Effector memory CD8-positive, alpha-beta T cell (primary cell): ENCODE data around the gene TMEM86A.
"Not testable (repeated sequence)": the region's sequence is repeated elsewhere in the genome, so short reads cannot be mapped to it uniquely, and the experiment has no call there.

Source experiments
- ATAC-seq: fragments of 150-1000 bp; cut with Tn5 transposase; replicated peaks from 2 replicates; pipeline ENCODE4 v1.10.0; 2021; ENCODE audit warnings: mild to moderate bottlenecking, moderate library complexity
- DNase-seq, 3 experiments: peaks; one replicate each; pipeline ENCODE4 v3.0.0; 2021
- H3K27ac Mint-ChIP-seq, 2 donors: one replicate each; pipeline ENCODE4 v1.8.0; 2022; ENCODE audit warnings: mild to moderate bottlenecking in 2 of 2, mixed read lengths in 2 of 2, moderate library complexity in 2 of 2
- H3K27me3 Mint-ChIP-seq, 2 donors: one replicate each; pipeline ENCODE4 v1.8.0; 2022; ENCODE audit warnings: mixed read lengths in 2 of 2
- H3K36me3 Mint-ChIP-seq: one replicate; pipeline ENCODE4 v1.8.0; 2022; ENCODE audit warnings: mild to moderate bottlenecking, moderate library complexity, mixed read lengths; ENCODE audit not compliant: insufficient read depth
- H3K4me1 Mint-ChIP-seq, 2 donors: one replicate each; pipeline ENCODE4 v1.8.0; 2022; ENCODE audit warnings: low read depth in 2 of 2, mixed read lengths in 2 of 2
- H3K4me3 Mint-ChIP-seq, 2 donors: one replicate each; pipeline ENCODE4 v1.8.0; 2022; ENCODE audit warnings: mild to moderate bottlenecking in 2 of 2, mixed read lengths in 2 of 2, moderate library complexity in 2 of 2
- H3K9me3 Mint-ChIP-seq, 2 donors: one replicate each; pipeline ENCODE4 v1.8.0; 2022; ENCODE audit warnings: mixed read lengths in 2 of 2
- total RNA-seq, 9 experiments: gene quantifications; one replicate each; lab custom pipeline; 2026; lab: John Stamatoyannopoulos, UW

TMEM86A gene
- 0.20 to 11.5 (median 2.2) reads per million in 9 experiments for total RNA-seq

- ATAC-seq (peak; percentile 96), DNase-seq (peak; percentile 85 to 89 (median 87))
- H3K4me1 Mint-ChIP-seq: peaks cover 14 to 17% of the 10 kb centered on the region in 2 donors
- H3K36me3 Mint-ChIP-seq: peaks cover 15% of the 10 kb centered on the region
- peak within 1 kb of the TSS; percentile 84 to 86 for H3K27ac Mint-ChIP-seq
- H3K27me3 Mint-ChIP-seq: no peaks in the 10 kb centered on the region
- H3K4me3 Mint-ChIP-seq: peak within 1 kb of the TSS; percentile 80 to 84
- no peaks in the 10 kb centered on the region for H3K9me3 Mint-ChIP-seq
Observed at GRCh38 chr11:18698341-18699268, at the start of gene TMEM86A. Gene TMEM86A (plus strand): TSS chr11:18698779. CDS start chr11:18698887, 108 bp downstream.

DNA sequence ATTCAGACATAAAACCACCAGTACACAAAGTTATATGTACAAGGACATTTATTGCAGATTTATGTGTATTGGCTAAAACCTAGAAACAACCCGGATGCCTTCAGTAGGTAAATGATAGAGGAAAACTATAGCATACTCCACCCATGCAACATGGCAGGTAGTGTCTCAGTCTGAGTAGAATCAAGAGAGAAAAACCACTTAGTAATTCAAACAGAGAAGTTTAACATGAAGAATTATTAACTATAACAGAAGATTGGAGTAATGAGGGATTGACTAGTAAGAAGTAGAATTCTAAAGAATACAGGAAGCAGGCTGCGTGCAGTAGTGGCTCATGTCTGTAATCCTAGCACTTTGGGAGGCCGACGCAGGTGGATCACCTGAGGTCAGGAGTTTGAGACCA is 48.2 kb upstream of the TMEM86A start:
- no peaks in the 10 kb centered on the region for H3K36me3 Mint-ChIP-seq
- H3K4me1 Mint-ChIP-seq: peaks cover 5 to 6% of the 10 kb centered on the region in 2 donors
- peak overlapping the region in 1 of 2 donors; percentile 44 for H3K27ac Mint-ChIP-seq
- H3K27me3 Mint-ChIP-seq: no peaks in the 10 kb centered on the region
- DNase-seq (no peak), ATAC-seq (no peak)
- no peak overlapping the region for H3K4me3 Mint-ChIP-seq
- H3K9me3 Mint-ChIP-seq: no peaks in the 10 kb centered on the region

DNA sequence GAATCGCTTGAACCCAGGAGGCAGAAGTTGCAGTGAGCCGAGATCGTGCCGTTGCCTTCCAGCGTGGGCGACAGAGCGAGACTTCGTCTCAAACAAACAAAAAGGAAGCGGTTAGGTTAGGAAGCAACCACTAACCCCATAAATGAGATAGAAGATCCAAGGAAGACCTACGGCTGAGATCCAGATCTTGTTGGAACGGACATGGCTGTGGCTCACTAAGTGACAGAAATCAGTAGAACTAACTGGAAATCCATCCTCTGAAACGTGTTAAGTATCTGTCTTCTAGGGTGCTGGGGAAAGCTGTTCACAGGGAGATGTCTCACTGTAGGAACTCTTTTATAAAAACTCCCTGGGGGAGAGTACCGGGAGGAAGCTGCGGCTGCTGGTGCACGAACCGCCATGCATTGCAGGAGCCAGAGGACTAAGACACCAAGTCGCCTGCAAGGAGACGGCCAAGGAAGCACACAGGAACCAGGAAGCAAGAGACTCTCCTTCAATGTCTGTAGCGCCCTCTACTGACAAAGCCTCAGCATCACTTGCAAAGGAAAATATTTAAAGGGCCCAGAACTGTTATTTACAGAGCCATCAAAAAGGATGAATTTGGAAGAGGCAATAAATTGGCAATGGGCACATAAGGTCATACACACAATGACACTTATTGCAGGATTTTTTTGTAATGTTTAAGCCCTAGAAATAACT is 47.6 kb upstream of the TMEM86A start:
- H3K4me1 Mint-ChIP-seq: peaks cover 5 to 6% of the 10 kb centered on the region in 2 donors
- peak; percentile 61 for ATAC-seq

GRCh38 chr11:18657673-18658072 is 40.9 kb upstream of the TMEM86A start:
- no peak for DNase-seq
- H3K27ac Mint-ChIP-seq: peak overlapping the region in 1 of 2 donors; percentile 30
- H3K27me3 Mint-ChIP-seq: peaks cover 21 to 22% of the 10 kb centered on the region in 2 donors
- H3K4me3 Mint-ChIP-seq: no peak overlapping the region
- H3K9me3 Mint-ChIP-seq: no peaks in the 10 kb centered on the region
- H3K4me1 Mint-ChIP-seq: peaks cover 0 to 2% of the 10 kb centered on the region in 2 donors
- no peak for ATAC-seq
- no peaks in the 10 kb centered on the region for H3K36me3 Mint-ChIP-seq

More for the DNA sequence above, 47.6 kb upstream of the TMEM86A start:
- Mint-ChIP-seq H3K36me3 (no peaks in the 10 kb centered on the region), H3K4me3 (no peak overlapping the region), H3K27me3 (no peaks in the 10 kb centered on the region), H3K27ac (peak overlapping the region in 1 of 2 donors; percentile 44), H3K9me3 (no peaks in the 10 kb centered on the region)
- peak; percentile 25 to 46 (median 27) for DNase-seq

GRCh38 chr11:18665353-18665872 is 33.2 kb upstream of the TMEM86A start:
- peak overlapping the region in 1 of 2 donors; percentile 78 for H3K4me3 Mint-ChIP-seq
- ATAC-seq: peak; percentile 87

GRCh38 chr11:18668131-18668530 is 30.4 kb upstream of the TMEM86A start:
- no peak for ATAC-seq
- Mint-ChIP-seq H3K36me3 (peaks cover 7% of the 10 kb centered on the region), H3K27me3 (no peaks in the 10 kb centered on the region), H3K4me1 (peaks cover 25 to 26% of the 10 kb centered on the region in 2 donors), H3K9me3 (no peaks in the 10 kb centered on the region), H3K27ac (peak overlapping the region; percentile 53 to 83), H3K4me3 (no peak overlapping the region)
- no peak for DNase-seq

More at GRCh38 chr11:18665353-18665872, 33.2 kb upstream of the TMEM86A start:
- Mint-ChIP-seq H3K27ac (peak overlapping the region in 1 of 2 donors; percentile 83), H3K4me1 (peaks cover 13 to 21% of the 10 kb centered on the region in 2 donors)
- not testable (repeated sequence) for H3K9me3 Mint-ChIP-seq, H3K36me3 Mint-ChIP-seq, H3K27me3 Mint-ChIP-seq, DNase-seq

GRCh38 chr11:18669219-18669596 is 29.4 kb upstream of the TMEM86A start:
- peak overlapping the region; percentile 31 to 60 for H3K4me3 Mint-ChIP-seq
- no peaks in the 10 kb centered on the region for H3K9me3 Mint-ChIP-seq
- peak overlapping the region; percentile 39 to 83 for H3K27ac Mint-ChIP-seq
- H3K27me3 Mint-ChIP-seq: no peaks in the 10 kb centered on the region
- no peak for DNase-seq
- ATAC-seq: no peak
- peaks cover 7% of the 10 kb centered on the region for H3K36me3 Mint-ChIP-seq
- H3K4me1 Mint-ChIP-seq: peaks cover 25 to 26% of the 10 kb centered on the region in 2 donors

DNA sequence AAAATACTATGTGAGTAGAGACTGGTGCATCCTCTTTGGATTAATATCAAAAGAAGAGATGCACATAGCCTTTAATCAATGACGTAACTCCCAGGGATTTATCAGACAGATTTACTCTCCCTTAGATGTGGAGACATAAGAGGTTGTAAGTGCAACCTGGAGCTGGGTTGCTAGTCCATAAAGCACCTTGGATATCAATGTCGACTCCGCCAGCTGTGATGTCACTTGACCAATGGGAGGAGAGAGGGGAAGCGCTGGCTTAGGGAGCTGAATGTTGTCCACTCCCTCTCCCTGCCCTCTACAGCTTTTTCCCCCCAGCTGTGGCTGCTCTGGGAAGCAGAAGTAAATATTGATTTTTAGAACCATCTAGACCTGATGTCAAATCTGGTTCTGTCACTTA is 28.9 kb upstream of the TMEM86A start:
- DNase-seq (no peak), ATAC-seq (no peak)
- Mint-ChIP-seq H3K4me3 (peak overlapping the region in 1 of 2 donors; percentile 60), H3K27me3 (no peaks in the 10 kb centered on the region), H3K9me3 (no peaks in the 10 kb centered on the region), H3K27ac (peak overlapping the region in 1 of 2 donors; percentile 84), H3K36me3 (peaks cover 7% of the 10 kb centered on the region), H3K4me1 (peaks cover 25 to 26% of the 10 kb centered on the region in 2 donors)

GRCh38 chr11:18671246-18671645 is 27.3 kb upstream of the TMEM86A start:
- H3K4me1 Mint-ChIP-seq: peaks cover 21 to 26% of the 10 kb centered on the region in 2 donors
- no peaks in the 10 kb centered on the region for H3K27me3 Mint-ChIP-seq
- H3K27ac Mint-ChIP-seq: peak overlapping the region; percentile 38 to 44
- peak overlapping the region in 1 of 2 donors; percentile 5 for H3K4me3 Mint-ChIP-seq
- DNase-seq: no peak
- peaks cover 7% of the 10 kb centered on the region for H3K36me3 Mint-ChIP-seq
- H3K9me3 Mint-ChIP-seq: no peaks in the 10 kb centered on the region
- ATAC-seq: no peak

DNA sequence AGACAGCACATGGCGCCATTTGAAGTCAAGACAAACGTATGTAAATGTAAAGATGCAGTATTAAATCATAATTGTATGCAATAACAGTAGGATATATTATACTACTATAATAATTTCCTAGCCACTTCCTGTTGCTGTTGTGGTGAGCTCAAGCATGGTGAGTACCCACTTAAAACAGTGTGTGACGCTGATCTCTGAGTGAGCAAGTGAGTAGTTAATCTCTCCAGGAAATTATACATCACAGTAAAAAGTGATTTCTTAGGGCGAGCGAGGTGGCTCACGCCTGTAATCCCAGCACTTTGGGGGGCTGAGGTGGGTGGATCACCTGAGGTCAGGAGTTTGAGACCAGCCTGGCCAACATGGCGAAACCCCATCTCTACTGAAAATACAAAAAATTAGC is 26.4 kb upstream of the TMEM86A start:
- peaks cover 21 to 26% of the 10 kb centered on the region in 2 donors for H3K4me1 Mint-ChIP-seq
- H3K36me3 Mint-ChIP-seq, H3K27me3 Mint-ChIP-seq, H3K9me3 Mint-ChIP-seq: not testable (repeated sequence)
- peak; percentile 36 to 49 (median 39) for DNase-seq
- ATAC-seq: peak; percentile 100
- peak overlapping the region; percentile 77 to 78 for H3K4me3 Mint-ChIP-seq
- peak overlapping the region; percentile 87 to 89 for H3K27ac Mint-ChIP-seq

DNA sequence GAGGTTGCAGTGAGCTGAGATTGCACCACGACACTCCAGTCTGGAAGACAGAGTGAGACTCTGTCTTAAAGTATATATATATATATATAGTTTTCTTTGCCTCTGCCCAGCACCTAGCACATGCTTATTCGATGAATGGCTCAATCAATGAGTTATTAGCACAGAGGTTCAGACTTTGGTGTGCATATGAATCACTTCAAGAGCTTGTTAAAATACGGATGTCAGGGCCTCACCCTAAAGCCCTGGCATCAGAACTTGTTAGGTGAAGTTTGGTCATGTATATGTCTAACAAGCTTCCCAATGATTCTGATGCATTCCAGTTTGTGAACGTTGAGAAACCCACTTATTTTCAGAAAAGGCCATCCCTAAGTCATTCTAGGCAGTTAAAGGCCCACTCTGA is 21.8 kb upstream of the TMEM86A start:
- Mint-ChIP-seq H3K9me3 (no peaks in the 10 kb centered on the region), H3K27ac (no peak overlapping the region), H3K4me1 (peaks cover 3 to 5% of the 10 kb centered on the region in 2 donors), H3K4me3 (no peak overlapping the region), H3K27me3 (no peaks in the 10 kb centered on the region), H3K36me3 (peaks cover 7% of the 10 kb centered on the region)
- ATAC-seq: no peak
- DNase-seq: no peak

DNA sequence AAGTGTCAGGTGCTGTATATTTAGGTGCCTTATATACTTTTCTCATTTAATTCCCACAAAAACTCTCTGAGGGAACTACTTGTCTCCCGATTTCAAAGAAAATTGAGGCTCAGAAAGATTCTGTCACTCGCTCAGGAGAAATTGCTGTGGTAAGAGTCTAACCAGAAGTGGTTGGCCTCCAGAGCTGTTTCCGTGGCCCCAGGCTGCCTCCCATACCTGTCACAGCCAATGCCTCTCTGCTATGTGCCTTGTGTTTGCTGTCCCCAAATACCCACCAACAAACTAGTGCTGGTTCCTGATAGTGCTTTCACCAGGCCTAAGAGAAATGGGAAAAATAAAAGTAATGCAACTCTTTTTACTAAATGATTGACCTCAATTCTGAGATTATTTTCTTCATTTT is 21.0 kb upstream of the TMEM86A start:
- Mint-ChIP-seq H3K9me3 (no peaks in the 10 kb centered on the region), H3K4me1 (peaks cover 0 to 2% of the 10 kb centered on the region in 2 donors), H3K27me3 (no peaks in the 10 kb centered on the region), H3K27ac (no peak overlapping the region), H3K4me3 (no peak overlapping the region), H3K36me3 (peaks cover 3% of the 10 kb centered on the region)
- DNase-seq: no peak
- ATAC-seq: peak; percentile 44

DNA sequence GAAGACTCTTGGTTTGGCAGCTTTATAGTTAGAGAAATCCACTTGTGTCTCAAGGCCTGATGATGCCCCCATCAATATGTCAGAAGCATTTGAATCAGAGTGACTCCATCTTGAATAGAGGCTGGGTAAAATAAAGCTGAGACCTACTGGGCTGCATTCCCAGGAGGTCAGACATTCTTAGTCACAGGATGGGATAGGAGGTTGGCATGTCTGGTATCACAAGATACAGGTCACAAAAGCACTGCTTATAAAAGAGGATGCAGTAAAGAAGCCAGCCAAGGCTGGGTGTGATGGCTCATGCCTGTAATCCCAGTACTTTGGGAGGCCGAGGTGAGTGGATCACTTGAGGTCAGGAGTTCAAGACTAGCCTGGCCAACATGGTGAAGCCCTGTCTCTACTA is 16.6 kb upstream of the TMEM86A start:
- not testable (repeated sequence) for H3K27me3 Mint-ChIP-seq, ATAC-seq, H3K36me3 Mint-ChIP-seq, H3K9me3 Mint-ChIP-seq, H3K4me1 Mint-ChIP-seq, DNase-seq, H3K4me3 Mint-ChIP-seq, H3K27ac Mint-ChIP-seq
